Stimulated activated memory B cell treated with anti-CD40 and anti-IgM and Interleukin-4, amounts not matched to agents 10 μg/mL and 1 μg/mL and 100 μg/mL, for 72 hours (primary cell): ENCODE measurements around the gene FRY.

Experiments used
- ATAC-seq: fragments of 150-1000 bp; cut with Tn5 transposase; 2 replicates; pipeline ENCODE4 v1.10.0; 2021
- H3K27ac Mint-ChIP-seq: one replicate; pipeline ENCODE4 v1.8.0; 2022; ENCODE audit warnings: mild to moderate bottlenecking, mixed read lengths
- H3K27me3 Mint-ChIP-seq: one replicate; pipeline ENCODE4 v1.8.0; 2022; ENCODE audit warnings: mixed read lengths
- H3K36me3 Mint-ChIP-seq: one replicate; pipeline ENCODE4 v1.8.0; 2022; ENCODE audit warnings: mixed read lengths
- H3K4me1 Mint-ChIP-seq: one replicate; pipeline ENCODE4 v1.8.0; 2022; ENCODE audit warnings: mixed read lengths
- H3K4me3 Mint-ChIP-seq: one replicate; pipeline ENCODE4 v1.8.0; 2022; ENCODE audit warnings: mild to moderate bottlenecking, moderate library complexity, mixed read lengths
- H3K9me3 Mint-ChIP-seq: one replicate; pipeline ENCODE4 v1.8.0; 2022; ENCODE audit warnings: mixed read lengths

FRY gene

DNA sequence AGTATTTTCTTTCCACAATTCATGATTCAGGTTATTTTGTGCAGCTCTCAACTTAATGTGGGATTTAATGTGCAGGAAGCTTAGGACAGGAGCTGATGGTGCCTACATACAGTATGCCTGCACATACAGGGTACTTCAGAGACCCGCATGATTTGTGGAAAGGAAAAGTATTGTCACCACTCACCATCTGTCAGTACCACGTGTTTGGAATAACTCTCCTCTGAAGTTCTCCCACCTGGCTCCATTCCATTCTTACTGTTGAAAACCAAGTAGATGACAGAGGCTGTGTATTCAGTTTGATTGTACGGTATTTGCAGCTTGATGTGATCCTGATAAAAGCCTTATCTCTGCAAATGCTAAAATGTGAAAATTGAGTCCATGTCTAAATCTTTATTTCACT lies 197.9 kb downstream of the FRY start:
- ATAC-seq = no peak
- Mint-ChIP-seq H3K36me3 (peaks cover 5% of the 10 kb centered on the region), H3K9me3 (no peaks in the 10 kb centered on the region), H3K4me1 (no peaks in the 10 kb centered on the region), H3K27ac (no peak overlapping the region), H3K27me3 (no peaks in the 10 kb centered on the region), H3K4me3 (no peak overlapping the region)

DNA sequence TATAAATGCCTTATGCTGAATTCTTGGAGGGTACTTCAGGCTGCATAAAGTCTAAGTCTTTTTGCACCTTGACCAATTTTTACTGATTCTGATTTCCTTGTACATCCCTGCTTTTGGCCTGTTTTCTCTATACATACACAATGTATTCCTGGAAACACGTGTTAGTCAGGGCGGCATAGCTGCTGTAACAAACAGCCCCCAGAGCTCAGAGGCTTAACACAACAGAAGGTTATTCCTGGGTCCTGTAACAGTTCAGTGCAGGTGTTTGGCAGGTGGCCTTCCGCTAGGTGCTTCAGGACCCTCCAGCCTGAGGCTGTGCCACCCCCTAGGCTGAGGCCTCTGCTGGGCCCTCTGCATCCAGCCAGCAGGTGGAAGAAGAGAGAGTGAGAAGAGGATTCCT lies 200.7 kb downstream of the FRY start:
- no peak for ATAC-seq
- Mint-ChIP-seq H3K4me1 (no peaks in the 10 kb centered on the region), H3K27me3 (no peaks in the 10 kb centered on the region), H3K9me3 (no peaks in the 10 kb centered on the region), H3K4me3 (no peak overlapping the region), H3K27ac (no peak overlapping the region), H3K36me3 (peaks cover 5% of the 10 kb centered on the region)

DNA sequence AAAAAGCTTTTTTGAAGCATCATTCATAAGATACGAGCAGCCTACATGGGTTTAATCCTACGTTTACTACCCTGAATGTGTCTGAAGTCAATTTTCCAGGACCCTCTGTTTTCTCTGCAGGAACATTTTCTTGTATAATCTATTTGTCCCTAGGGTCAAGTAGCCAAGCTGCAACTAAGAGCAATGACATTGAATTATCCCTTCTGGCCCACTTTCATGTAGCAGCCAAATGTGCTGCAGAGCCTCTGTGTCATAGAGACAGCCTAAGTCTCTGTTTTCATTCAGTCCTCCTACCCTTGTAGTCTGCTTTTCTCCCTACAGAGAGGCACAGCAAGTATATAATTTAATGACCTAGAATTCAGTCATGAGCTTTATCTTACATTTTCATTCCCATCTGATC lies 201.5 kb downstream of the FRY start:
- H3K27ac Mint-ChIP-seq = no peak overlapping the region
- no peak for ATAC-seq
- H3K36me3 Mint-ChIP-seq = peaks cover 5% of the 10 kb centered on the region
- no peak overlapping the region for H3K4me3 Mint-ChIP-seq
- H3K27me3 Mint-ChIP-seq = no peaks in the 10 kb centered on the region
- no peaks in the 10 kb centered on the region for H3K4me1 Mint-ChIP-seq
- H3K9me3 Mint-ChIP-seq = no peaks in the 10 kb centered on the region

GRCh38 chr13:32234914-32235313 lies 203.3 kb downstream of the FRY start:
- Mint-ChIP-seq H3K4me1 (no peaks in the 10 kb centered on the region), H3K27me3 (no peaks in the 10 kb centered on the region), H3K4me3 (no peak overlapping the region), H3K27ac (no peak overlapping the region), H3K9me3 (no peaks in the 10 kb centered on the region), H3K36me3 (peaks cover 5% of the 10 kb centered on the region)
- no peak for ATAC-seq

DNA sequence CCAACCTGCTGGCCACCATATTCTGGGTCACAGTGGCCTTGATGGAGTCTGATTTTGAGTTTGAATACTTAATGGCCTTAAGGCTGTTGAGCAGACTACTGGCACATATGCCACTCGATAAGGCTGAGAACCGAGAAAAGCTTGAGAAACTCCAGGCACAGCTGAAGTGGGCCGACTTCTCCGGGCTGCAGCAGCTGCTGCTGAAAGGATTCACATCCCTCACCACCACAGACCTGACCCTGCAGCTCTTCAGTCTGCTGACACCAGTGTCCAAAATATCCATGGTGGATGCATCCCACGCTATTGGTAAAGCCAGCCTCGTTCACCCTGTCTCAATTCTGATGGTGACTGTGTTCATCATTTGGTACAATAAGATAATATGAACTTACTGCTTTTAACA lies 206.1 kb downstream of the FRY start:
- no peaks in the 10 kb centered on the region for H3K27me3 Mint-ChIP-seq
- no peaks in the 10 kb centered on the region for H3K9me3 Mint-ChIP-seq
- H3K4me1 Mint-ChIP-seq = no peaks in the 10 kb centered on the region
- no peaks in the 10 kb centered on the region for H3K36me3 Mint-ChIP-seq
- H3K4me3 Mint-ChIP-seq = no peak overlapping the region
- no peak overlapping the region for H3K27ac Mint-ChIP-seq
- no peak for ATAC-seq

- Mint-ChIP-seq H3K27me3 (no peaks in the 10 kb centered on the region), H3K9me3 (no peaks in the 10 kb centered on the region), H3K36me3 (peaks cover 4% of the 10 kb centered on the region), H3K27ac (no peak overlapping the region), H3K4me3 (no peak overlapping the region), H3K4me1 (peaks cover 5% of the 10 kb centered on the region)
- ATAC-seq = no peak
These were observed 212.1 kb downstream of the FRY start for GRCh38 chr13:32243695-32244094.

- Mint-ChIP-seq H3K4me1 (peaks cover 5% of the 10 kb centered on the region), H3K9me3 (no peaks in the 10 kb centered on the region), H3K36me3 (peaks cover 4% of the 10 kb centered on the region), H3K27ac (no peak overlapping the region), H3K4me3 (no peak overlapping the region), H3K27me3 (no peaks in the 10 kb centered on the region)
- ATAC-seq = no peak
These were observed 214.0 kb downstream of the FRY start for GRCh38 chr13:32245555-32245954.

GRCh38 chr13:32246468-32246867 lies 214.9 kb downstream of the FRY start:
- Mint-ChIP-seq H3K4me3 (no peak overlapping the region), H3K36me3 (peaks cover 4% of the 10 kb centered on the region), H3K27ac (no peak overlapping the region), H3K4me1 (peaks cover 5% of the 10 kb centered on the region), H3K27me3 (no peaks in the 10 kb centered on the region), H3K9me3 (no peaks in the 10 kb centered on the region)
- ATAC-seq = peak; percentile 75

GRCh38 chr13:32247887-32248286 lies 216.3 kb downstream of the FRY start:
- no peaks in the 10 kb centered on the region for H3K27me3 Mint-ChIP-seq
- H3K27ac Mint-ChIP-seq = no peak overlapping the region
- H3K4me1 Mint-ChIP-seq = peaks cover 5% of the 10 kb centered on the region
- H3K36me3 Mint-ChIP-seq = peaks cover 4% of the 10 kb centered on the region
- no peaks in the 10 kb centered on the region for H3K9me3 Mint-ChIP-seq
- no peak overlapping the region for H3K4me3 Mint-ChIP-seq
- no peak for ATAC-seq

DNA sequence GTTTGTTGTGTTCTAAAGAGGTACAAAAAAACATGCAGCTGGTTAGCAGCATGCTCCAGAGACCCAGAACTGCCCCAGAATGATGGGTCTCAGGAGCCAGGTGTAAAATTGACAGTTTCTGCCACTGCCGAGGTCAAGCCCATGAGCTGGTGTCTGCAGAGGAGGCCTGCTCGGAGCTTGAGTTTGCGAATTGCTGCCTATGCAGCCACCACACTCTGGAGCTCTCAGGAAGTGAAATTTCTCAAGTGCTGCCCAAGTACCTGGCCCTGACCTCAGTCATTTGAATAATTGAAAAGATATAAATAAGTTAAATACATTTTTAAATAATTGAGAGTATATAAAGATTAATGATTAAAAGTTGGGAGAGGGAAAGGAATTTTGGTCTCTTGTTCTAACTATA lies 217.2 kb downstream of the FRY start:
- no peak overlapping the region for H3K4me3 Mint-ChIP-seq
- H3K36me3 Mint-ChIP-seq = peaks cover 4% of the 10 kb centered on the region
- ATAC-seq = no peak
- no peak overlapping the region for H3K27ac Mint-ChIP-seq
- H3K27me3 Mint-ChIP-seq = no peaks in the 10 kb centered on the region
- no peaks in the 10 kb centered on the region for H3K9me3 Mint-ChIP-seq
- H3K4me1 Mint-ChIP-seq = peaks cover 5% of the 10 kb centered on the region

GRCh38 chr13:32252812-32253438 lies 221.4 kb downstream of the FRY start:
- ATAC-seq = no peak

GRCh38 chr13:32253911-32254399 lies 222.4 kb downstream of the FRY start:
- Mint-ChIP-seq H3K4me3 (no peak overlapping the region), H3K36me3 (no peaks in the 10 kb centered on the region), H3K27ac (no peak overlapping the region), H3K4me1 (no peaks in the 10 kb centered on the region), H3K9me3 (no peaks in the 10 kb centered on the region), H3K27me3 (no peaks in the 10 kb centered on the region)
- no peak for ATAC-seq

More at GRCh38 chr13:32252812-32253438, 221.4 kb downstream of the FRY start:
- no peaks in the 10 kb centered on the region for H3K9me3 Mint-ChIP-seq
- H3K27me3 Mint-ChIP-seq = no peaks in the 10 kb centered on the region
- peaks cover under 1% of the 10 kb centered on the region for H3K36me3 Mint-ChIP-seq
- no peak overlapping the region for H3K27ac Mint-ChIP-seq
- H3K4me1 Mint-ChIP-seq = no peaks in the 10 kb centered on the region
- no peak overlapping the region for H3K4me3 Mint-ChIP-seq

- no peak overlapping the region for H3K27ac Mint-ChIP-seq
- H3K9me3 Mint-ChIP-seq = no peaks in the 10 kb centered on the region
- no peak for ATAC-seq
- no peaks in the 10 kb centered on the region for H3K4me1 Mint-ChIP-seq
- H3K27me3 Mint-ChIP-seq = no peaks in the 10 kb centered on the region
- no peak overlapping the region for H3K4me3 Mint-ChIP-seq
- H3K36me3 Mint-ChIP-seq = no peaks in the 10 kb centered on the region
These were observed 222.8 kb downstream of the FRY start for GRCh38 chr13:32254416-32254815.

GRCh38 chr13:32254916-32255723 lies 223.5 kb downstream of the FRY start:
- no peak for ATAC-seq
- no peaks in the 10 kb centered on the region for H3K9me3 Mint-ChIP-seq
- no peaks in the 10 kb centered on the region for H3K27me3 Mint-ChIP-seq
- no peak overlapping the region for H3K4me3 Mint-ChIP-seq
- no peaks in the 10 kb centered on the region for H3K36me3 Mint-ChIP-seq
- H3K4me1 Mint-ChIP-seq = no peaks in the 10 kb centered on the region
- H3K27ac Mint-ChIP-seq = no peak overlapping the region

- no peak for ATAC-seq
- H3K36me3 Mint-ChIP-seq = no peaks in the 10 kb centered on the region
These were observed 224.1 kb downstream of the FRY start for GRCh38 chr13:32255724-32256109.

GRCh38 chr13:32256243-32256642 lies 224.7 kb downstream of the FRY start:
- H3K27me3 Mint-ChIP-seq = no peaks in the 10 kb centered on the region
- no peaks in the 10 kb centered on the region for H3K9me3 Mint-ChIP-seq
- no peaks in the 10 kb centered on the region for H3K4me1 Mint-ChIP-seq
- no peak overlapping the region for H3K4me3 Mint-ChIP-seq
- no peaks in the 10 kb centered on the region for H3K36me3 Mint-ChIP-seq
- no peak overlapping the region for H3K27ac Mint-ChIP-seq
- ATAC-seq = no peak

More at GRCh38 chr13:32255724-32256109, 224.1 kb downstream of the FRY start:
- Mint-ChIP-seq H3K27me3 (no peaks in the 10 kb centered on the region), H3K4me3 (no peak overlapping the region), H3K9me3 (no peaks in the 10 kb centered on the region), H3K4me1 (no peaks in the 10 kb centered on the region), H3K27ac (no peak overlapping the region)
